GM11168 (cell line): ENCODE results near the gene KCNIP1.
"Not testable (repeated sequence)": the region's sequence is repeated elsewhere in the genome, so short reads cannot be mapped to it uniquely, and the experiment has no call there.

Experiments
- in situ Hi-C: fragments of 300-500 bp; cut with MboI; formaldehyde crosslinking; loops from one replicate; pipeline ENCODE4 v1.12.0; 2022; ENCODE audit warnings: low sequenced_read_pairs; ENCODE audit not compliant: unreplicated experiment

Gene KCNIP1

GRCh38 chr5:170533383-170533782 lies 29.6 kb downstream of the KCNIP1 start:
- in situ Hi-C loops = no loop called here

- in situ Hi-C loops = no loop called here
Measured at GRCh38 chr5:170534177-170534576, 30.4 kb downstream of the KCNIP1 start.

DNA sequence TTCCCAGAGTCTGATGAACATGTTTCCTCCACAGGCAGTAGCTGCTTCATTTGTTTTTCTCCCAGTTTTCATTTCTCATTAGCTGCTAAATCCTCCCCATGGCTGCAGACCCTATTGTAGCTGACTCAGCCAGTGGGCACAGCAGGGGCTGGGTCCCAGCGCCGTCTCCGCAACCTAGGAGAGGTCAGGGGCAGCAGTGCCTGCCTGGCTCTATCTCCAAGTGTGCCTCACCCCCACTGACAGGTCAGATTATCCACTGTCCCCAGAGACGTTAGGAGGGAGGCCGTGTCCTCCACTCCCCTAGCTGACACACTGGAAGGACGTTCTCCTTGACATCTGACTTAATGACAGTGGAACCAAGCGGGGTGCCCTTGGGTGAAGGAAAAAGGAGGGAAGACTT lies 31.1 kb downstream of the KCNIP1 start:
- in situ Hi-C loops = no loop called here

GRCh38 chr5:170536525-170536924 lies 32.7 kb downstream of the KCNIP1 start:
- in situ Hi-C loops = no loop called here

GRCh38 chr5:170537451-170538095 lies 33.8 kb downstream of the KCNIP1 start:
- in situ Hi-C loops = no loop called here

GRCh38 chr5:170538096-170538465 lies 34.3 kb downstream of the KCNIP1 start:
- in situ Hi-C loops = no loop called here

- in situ Hi-C loops = no loop called here
Measured at GRCh38 chr5:170538696-170539586, 35.1 kb downstream of the KCNIP1 start.

- in situ Hi-C loops = no loop called here
Measured at GRCh38 chr5:170540271-170540670, 36.5 kb downstream of the KCNIP1 start.

- in situ Hi-C loops = no loop called here
Measured at GRCh38 chr5:170541146-170541769, 37.4 kb downstream of the KCNIP1 start.

DNA sequence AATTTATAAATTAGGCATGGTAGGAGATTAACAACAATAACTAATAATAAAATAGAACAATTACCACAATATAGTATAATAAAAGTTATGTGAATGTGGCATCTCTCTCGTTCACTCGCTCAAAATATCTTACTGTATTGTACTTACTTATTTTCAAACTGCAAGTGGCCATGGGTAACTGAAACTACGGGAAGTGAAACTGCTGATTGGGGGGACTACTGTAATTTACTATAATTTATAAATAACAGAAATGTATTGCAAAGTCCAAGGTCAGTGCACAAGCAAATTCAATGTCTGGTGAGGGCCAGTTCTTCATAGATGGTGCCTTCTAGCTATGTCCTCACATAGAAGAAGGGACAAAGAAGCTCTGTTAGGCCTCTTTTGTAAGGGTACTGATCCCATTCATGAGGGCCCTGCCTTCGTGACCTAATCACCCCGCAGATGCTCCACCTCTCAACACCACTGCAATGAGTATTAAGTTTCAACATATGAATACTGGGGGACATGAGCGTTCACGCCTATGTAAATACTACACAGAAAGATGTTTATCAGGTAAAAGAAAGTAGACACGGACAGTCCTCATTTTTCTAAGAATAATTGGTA lies 39.0 kb downstream of the KCNIP1 start:
- in situ Hi-C loops = no loop called here

- in situ Hi-C loops = no loop called here
Measured at GRCh38 chr5:170545313-170545712, 41.5 kb downstream of the KCNIP1 start.

GRCh38 chr5:170545811-170546210 lies 42.0 kb downstream of the KCNIP1 start:
- in situ Hi-C loops = no loop called here

DNA sequence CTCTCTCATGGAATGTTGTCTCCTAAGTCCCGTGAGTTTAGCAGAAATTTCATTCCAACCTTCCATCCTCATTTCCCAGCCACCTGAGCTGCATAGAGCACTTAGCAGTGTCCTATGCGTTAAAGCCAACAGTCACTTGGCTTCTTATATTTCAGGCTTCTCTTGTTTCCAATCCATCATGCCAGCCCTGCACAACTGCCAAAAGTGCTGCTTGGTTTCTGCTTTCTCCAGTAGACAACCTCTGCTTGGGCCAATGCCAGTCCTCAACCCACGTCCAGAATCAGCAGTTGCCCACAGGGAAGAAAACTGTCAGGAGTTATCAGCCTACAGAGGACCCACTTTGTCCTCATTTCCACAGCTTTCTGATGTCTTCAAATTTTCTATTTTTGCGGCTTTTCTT lies 42.5 kb downstream of the KCNIP1 start:
- in situ Hi-C loops = no loop called here

DNA sequence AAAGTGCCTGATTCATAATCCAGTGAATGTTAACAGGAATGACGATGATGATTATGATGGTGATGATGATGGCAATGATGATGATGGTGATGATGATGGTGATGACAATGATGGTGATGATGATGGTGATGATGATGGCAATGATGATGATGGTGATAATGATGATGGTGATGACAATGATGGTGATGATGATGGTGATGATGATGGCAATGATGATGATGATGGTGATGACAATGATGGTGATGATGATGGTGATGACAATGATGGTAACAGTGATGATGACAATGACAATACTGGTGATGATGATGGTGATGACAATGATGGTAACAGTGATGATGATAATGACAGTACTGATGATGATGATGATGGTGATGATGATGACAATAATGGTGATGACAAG lies 46.6 kb downstream of the KCNIP1 start:
- in situ Hi-C loops = not testable (repeated sequence)

DNA sequence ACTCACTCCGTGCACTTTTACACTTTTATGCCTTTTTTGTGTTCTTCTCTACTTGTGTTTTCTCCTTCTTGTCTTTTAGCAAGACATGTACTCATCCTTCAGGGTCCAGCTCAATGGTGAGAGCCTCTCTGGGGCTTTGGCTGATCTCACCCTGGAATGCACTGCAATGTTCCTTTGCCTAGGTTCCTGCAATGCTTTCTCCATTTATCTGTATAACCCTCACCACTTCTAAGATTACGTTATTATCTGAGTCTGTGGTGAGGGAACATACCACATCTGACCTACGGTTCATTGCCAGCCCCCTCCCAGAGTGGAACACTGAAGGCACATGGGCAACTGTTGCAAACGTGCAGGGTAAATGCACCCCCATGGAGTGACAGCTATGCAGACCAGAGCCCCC lies 47.3 kb downstream of the KCNIP1 start:
- in situ Hi-C loops = no loop called here

GRCh38 chr5:170551622-170552021 lies 47.8 kb downstream of the KCNIP1 start:
- in situ Hi-C loops = no loop called here

GRCh38 chr5:170552621-170553115 lies 48.8 kb downstream of the KCNIP1 start:
- in situ Hi-C loops = no loop called here

DNA sequence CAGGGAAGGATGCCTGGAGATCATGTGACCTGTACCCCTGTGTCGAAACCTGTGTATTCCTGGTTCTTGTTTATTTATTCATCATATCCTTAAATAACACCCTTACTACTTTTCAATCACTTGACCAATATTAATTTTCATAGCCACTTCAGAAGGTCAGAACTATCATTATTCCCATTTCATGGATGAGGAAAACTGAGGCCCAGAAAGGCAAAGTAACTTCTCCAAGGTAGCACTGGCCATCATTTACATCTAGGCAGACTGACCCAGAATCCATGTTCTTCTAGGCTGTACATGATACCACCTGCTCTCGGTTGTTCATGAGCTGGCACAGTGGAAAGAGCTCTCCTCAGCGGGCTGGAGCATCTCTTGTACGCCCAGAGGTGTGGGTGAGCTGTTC lies 49.4 kb downstream of the KCNIP1 start:
- in situ Hi-C loops = no loop called here

GRCh38 chr5:170554521-170555267 lies 50.9 kb downstream of the KCNIP1 start:
- in situ Hi-C loops = no loop called here

DNA sequence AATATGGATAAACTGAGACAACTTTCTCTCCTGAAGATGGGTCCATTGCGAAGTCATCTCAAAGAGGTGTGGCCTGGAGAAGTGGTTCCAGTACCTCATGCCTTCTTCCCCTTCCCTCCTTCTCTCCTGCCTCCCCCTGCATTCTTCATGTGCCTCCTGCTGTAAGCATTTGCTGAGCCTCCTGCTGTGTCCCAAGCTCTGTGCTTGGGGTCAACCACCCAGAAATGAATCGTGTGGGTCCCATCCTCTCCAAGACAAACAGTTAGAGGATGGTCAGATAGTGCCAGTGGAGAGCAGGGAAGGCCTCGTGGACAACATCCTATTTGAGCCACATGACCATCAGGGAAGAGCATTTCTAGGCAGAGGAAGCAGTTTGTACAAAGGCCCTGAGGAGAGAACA lies 53.5 kb downstream of the KCNIP1 start:
- in situ Hi-C loops = no loop called here
